K562 (cell line): ENCODE results near the gene CDCA3. TPM values are rescaled to one million over a fixed set of nuclear protein-coding genes. Genes with fewer than 3 reads are reported as not detected.

Source experiments
- ATF3 ChIP-seq, 2 experiments: fragments of 450-650 bp in 1 of 2; sonication (generic) in 1 of 2; formaldehyde crosslinking in 1 of 2; IDR thresholded peaks in 1 of 2; conservative IDR thresholded peaks in 1 of 2; 2 replicates each; pipeline versions ENCODE4 v1.6.1 to v1.8.1; 2016 to 2023; ENCODE audit warnings: mild to moderate bottlenecking in 2 of 2, moderate library complexity in 2 of 2, inconsistent platforms in 1 of 2, missing genetic modification reagents in 1 of 2
- BDP1 ChIP-seq: IDR thresholded peaks from 3 replicates; pipeline ENCODE4 v1.6.1; 2011; ENCODE audit not compliant: insufficient read length, insufficient read depth
- CHD1 ChIP-seq: fragments of 200-600 bp; sonication (generic); IDR thresholded peaks from one replicate; pipeline ENCODE4 v1.6.1; 2012; ENCODE audit warnings: mild to moderate bottlenecking, moderate library complexity, low read length, inconsistent platforms
- CTBP1 ChIP-seq: fragments of 450-650 bp; IDR thresholded peaks from 2 replicates; pipeline ENCODE4 v1.6.1; 2016; ENCODE audit warnings: borderline replicate concordance
- ESRRA ChIP-seq: fragments of 450-650 bp; IDR thresholded peaks from 2 replicates; pipeline ENCODE4 v1.6.1; 2014; ENCODE audit warnings: low read depth, mild to moderate bottlenecking, moderate library complexity, borderline replicate concordance
- ETS1 ChIP-seq: conservative IDR thresholded peaks from 2 replicates; pipeline ENCODE4 v1.6.1; 2011; ENCODE audit warnings: low read depth, mild to moderate bottlenecking, low read length; ENCODE audit not compliant: control insufficient read depth
- GTF2A2 ChIP-seq: IDR thresholded peaks from 2 replicates; pipeline ENCODE4 v1.6.1; 2016; ENCODE audit warnings: mild to moderate bottlenecking, missing genetic modification characterization, missing compliant biosample characterization
- HDAC1 ChIP-seq, 2 experiments: fragments of 450-650 bp; IDR thresholded peaks; 2 replicates each; pipeline ENCODE4 v1.6.1; 2016 to 2017; ENCODE audit warnings: inconsistent platforms in 1 of 2, mild to moderate bottlenecking in 1 of 2, moderate library complexity in 1 of 2
- LARP7 ChIP-seq: fragments of 450-650 bp; IDR thresholded peaks from 2 replicates; pipeline ENCODE4 v1.6.1; 2016
- OTX1 ChIP-seq: fragments of 450-650 bp; formaldehyde crosslinking; IDR thresholded peaks from 2 replicates; pipeline ENCODE4 v1.4.0; 2022; ENCODE audit warnings: mild to moderate bottlenecking
- PHF8 ChIP-seq: fragments of 200-600 bp; sonication (generic); IDR thresholded peaks from 2 replicates; pipeline ENCODE4 v1.6.1; 2012; ENCODE audit warnings: mixed run types, mild to moderate bottlenecking, inconsistent platforms, low read length, moderate library complexity, borderline replicate concordance
- SOX6 ChIP-seq: fragments of 450-650 bp; IDR thresholded peaks from 2 replicates; pipeline ENCODE4 v1.6.1; 2014; ENCODE audit warnings: mild to moderate bottlenecking
- STAG1 ChIP-seq: sonication (generic); formaldehyde crosslinking; IDR thresholded peaks from 2 replicates; pipeline ENCODE4 v1.5.0; 2020; ENCODE audit warnings: missing genetic modification reagents, borderline replicate concordance
- STAT5A ChIP-seq: IDR thresholded peaks from 2 replicates; pipeline ENCODE4 v1.6.1; 2012; ENCODE audit warnings: low read length, inconsistent platforms, borderline replicate concordance
- SUPT5H ChIP-seq: fragments of 450-650 bp; IDR thresholded peaks from 2 replicates; pipeline ENCODE4 v1.6.1; 2016
- WHSC1 ChIP-seq: IDR thresholded peaks from one replicate; pipeline ENCODE4 v1.6.1; 2012; ENCODE audit warnings: low read length, control low read depth, inconsistent platforms
- ZBTB7A ChIP-seq: IDR thresholded peaks from 2 replicates; pipeline ENCODE4 v1.6.1; 2011; ENCODE audit warnings: low read depth, mild to moderate bottlenecking, low read length, moderate library complexity, borderline replicate concordance; ENCODE audit not compliant: control insufficient read depth
- ZC3H8 ChIP-seq: fragments of 450-650 bp; IDR thresholded peaks from 2 replicates; pipeline ENCODE4 v1.6.1; 2017
- ZNF12 ChIP-seq: sonication (generic); formaldehyde crosslinking; IDR thresholded peaks from 2 replicates; pipeline ENCODE4 v1.4.0; 2020; ENCODE audit warnings: mild to moderate bottlenecking, missing genetic modification reagents
- ZNF197 ChIP-seq: fragments of 200-800 bp; sonication (Bioruptor generic); IDR thresholded peaks from 2 replicates; pipeline ENCODE4 v1.6.1; 2016; ENCODE audit warnings: low read depth, missing genetic modification characterization, missing compliant biosample characterization
- ZNF766 ChIP-seq: fragments of 200-800 bp; sonication (Bioruptor generic); conservative IDR thresholded peaks from 2 replicates; pipeline ENCODE4 v1.6.1; 2016; ENCODE audit warnings: missing genetic modification characterization, missing compliant biosample characterization
- ZNF79 ChIP-seq: fragments of 250-450 bp; sonication (Bioruptor Pico); IDR thresholded peaks from 2 replicates; pipeline ENCODE4 v1.4.0; 2020; ENCODE audit warnings: low read depth, mild to moderate bottlenecking, moderate library complexity
- polyA plus RNA-seq, 8 experiments: library from polyadenylated mRNA; depleted of rRNA in 4 of 8; stranded (reverse) in 5 of 8; unstranded in 3 of 8; fragments of >200 nt; fragmentation: Nextera tagmentation in 2 of 8; fragmentation: Illumina TruSeq in 1 of 8; extraction: Ambion mirVana in 2 of 8; extraction: Trizol in 1 of 8; gene quantifications; 2 replicates each; pipeline versions ENCODE4 v1.2.1 to v1.2.3, GENCODE V29; 2011 to 2014; ENCODE audit warnings: inconsistent platforms in 1 of 8, missing spikeins in 1 of 8
- total RNA-seq, 7 experiments: library from RNA; depleted of rRNA in 6 of 7; stranded (reverse); fragments of >200 nt in 6 of 7; fragmentation: Illumina TruSeq in 2 of 7; extraction: Trizol in 2 of 7; gene quantifications; 2 replicates each; pipeline versions ENCODE4 v1.2.1 to v1.2.3, GENCODE V29; 2011 to 2021; ENCODE audit warnings: low replicate concordance in 1 of 7
- TF ChIP-seq, protein P1 (sequence below), 3 experiments: fragments of 200-800 bp in 1 of 3; fragments of 250-450 bp in 1 of 3; fragments of 450-650 bp in 1 of 3; sonication (Bioruptor Pico) in 1 of 3; sonication (Bioruptor generic) in 1 of 3; formaldehyde crosslinking in 1 of 3; IDR thresholded peaks; 2 replicates each; pipeline versions ENCODE4 v1.6.1 to v1.8.0; 2016 to 2022; ENCODE audit warnings: mild to moderate bottlenecking in 2 of 3, missing genetic modification characterization in 2 of 3, missing compliant biosample characterization in 1 of 3, moderate library complexity in 1 of 3

The CDCA3 gene
- total and polyA plus RNA-seq, 9 of the 15 experiments (the other 6 are each of a cell fraction or from before 2014, with no cell fraction given), result 24.2 to 80.8 (median 55.1) TPM

GRCh38 chr12:6867413-6868210 lies 16.5 kb upstream of the CDCA3 start, which contains the start of gene TPI1 (continued):
- no peak for TF ChIP-seq ZNF79 (CRISPR knock-in tag)
- peak; percentile 36; the same call in 1 of the 2 replicates for TF ChIP-seq ZNF766 (CRISPR knock-in tag)
- peak; percentile 97 for TF ChIP-seq SUPT5H
- peak; percentile 7; the same call in 1 of the 2 replicates for TF ChIP-seq STAG1 (CRISPR knock-in tag)
- TF ChIP-seq LARP7, result no peak
- peak in 1 of 2 experiments; percentile 41; a peak in 1 of 4 replicates for TF ChIP-seq HDAC1 (IDR thresholded peaks at IDR 0.05)
- TF ChIP-seq, protein P1, sequence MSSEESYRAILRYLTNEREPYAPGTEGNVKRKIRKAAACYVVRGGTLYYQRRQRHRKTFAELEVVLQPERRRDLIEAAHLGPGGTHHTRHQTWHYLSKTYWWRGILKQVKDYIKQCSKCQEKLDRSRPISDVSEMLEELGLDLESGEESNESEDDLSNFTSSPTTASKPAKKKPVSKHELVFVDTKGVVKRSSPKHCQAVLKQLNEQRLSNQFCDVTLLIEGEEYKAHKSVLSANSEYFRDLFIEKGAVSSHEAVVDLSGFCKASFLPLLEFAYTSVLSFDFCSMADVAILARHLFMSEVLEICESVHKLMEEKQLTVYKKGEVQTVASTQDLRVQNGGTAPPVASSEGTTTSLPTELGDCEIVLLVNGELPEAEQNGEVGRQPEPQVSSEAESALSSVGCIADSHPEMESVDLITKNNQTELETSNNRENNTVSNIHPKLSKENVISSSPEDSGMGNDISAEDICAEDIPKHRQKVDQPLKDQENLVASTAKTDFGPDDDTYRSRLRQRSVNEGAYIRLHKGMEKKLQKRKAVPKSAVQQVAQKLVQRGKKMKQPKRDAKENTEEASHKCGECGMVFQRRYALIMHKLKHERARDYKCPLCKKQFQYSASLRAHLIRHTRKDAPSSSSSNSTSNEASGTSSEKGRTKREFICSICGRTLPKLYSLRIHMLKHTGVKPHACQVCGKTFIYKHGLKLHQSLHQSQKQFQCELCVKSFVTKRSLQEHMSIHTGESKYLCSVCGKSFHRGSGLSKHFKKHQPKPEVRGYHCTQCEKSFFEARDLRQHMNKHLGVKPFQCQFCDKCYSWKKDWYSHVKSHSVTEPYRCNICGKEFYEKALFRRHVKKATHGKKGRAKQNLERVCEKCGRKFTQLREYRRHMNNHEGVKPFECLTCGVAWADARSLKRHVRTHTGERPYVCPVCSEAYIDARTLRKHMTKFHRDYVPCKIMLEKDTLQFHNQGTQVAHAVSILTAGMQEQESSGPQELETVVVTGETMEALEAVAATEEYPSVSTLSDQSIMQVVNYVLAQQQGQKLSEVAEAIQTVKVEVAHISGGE (CRISPR knock-in tag; IDR thresholded peaks at IDR 0.05), result 0 out of 6 replicates have a peak, but pooled peaks of 1 of the 3 experiments have one; percentile 29
- no peak for TF ChIP-seq WHSC1
- TF ChIP-seq ETS1, result 0 out of 2 replicates have a peak, but pooled peaks have one; percentile 31
- TF ChIP-seq STAT5A, result no peak
- TF ChIP-seq GTF2A2 (tag), result peak; percentile 85
- peak; percentile 13; the same call in 1 of the 2 replicates for TF ChIP-seq ZBTB7A
- no peak for TF ChIP-seq ATF3 (IDR thresholded peaks at IDR 0.05)
- no peak for TF ChIP-seq ATF3 (CRISPR knock-in tag; conservative IDR thresholded peaks at IDR 0.05)
- peak; percentile 28; the same call in 1 of the 2 replicates for TF ChIP-seq CTBP1
- TF ChIP-seq ZNF12 (CRISPR knock-in tag), result peak; percentile 45; the same call in 1 of the 2 replicates
- TF ChIP-seq ZC3H8, result no peak
- TF ChIP-seq ESRRA, result peak; percentile 82
- TF ChIP-seq BDP1, result no peak
- 0 out of 2 replicates have a peak, but pooled peaks have one; percentile 7 for TF ChIP-seq SOX6
- TF ChIP-seq ZNF197, result no peak
- TF ChIP-seq OTX1, result no peak
- peak; percentile 82 for TF ChIP-seq PHF8
- peak; percentile 81 for TF ChIP-seq CHD1
